GM20000 (cell line): Measurements from ENCODE around the gene CAB39.

Source experiments
- DNase-seq: peaks from one replicate; pipeline ENCODE4 v3.0.0; 2012; ENCODE audit warnings: low spot score
- TF ChIP-seq, protein P1 (sequence below): IDR thresholded peaks from 2 replicates; pipeline ENCODE4 v1.5.1; 2012; ENCODE audit warnings: mild to moderate bottlenecking, control low read depth; ENCODE audit errors: extremely low read depth, missing control alignments

The CAB39 gene

DNA sequence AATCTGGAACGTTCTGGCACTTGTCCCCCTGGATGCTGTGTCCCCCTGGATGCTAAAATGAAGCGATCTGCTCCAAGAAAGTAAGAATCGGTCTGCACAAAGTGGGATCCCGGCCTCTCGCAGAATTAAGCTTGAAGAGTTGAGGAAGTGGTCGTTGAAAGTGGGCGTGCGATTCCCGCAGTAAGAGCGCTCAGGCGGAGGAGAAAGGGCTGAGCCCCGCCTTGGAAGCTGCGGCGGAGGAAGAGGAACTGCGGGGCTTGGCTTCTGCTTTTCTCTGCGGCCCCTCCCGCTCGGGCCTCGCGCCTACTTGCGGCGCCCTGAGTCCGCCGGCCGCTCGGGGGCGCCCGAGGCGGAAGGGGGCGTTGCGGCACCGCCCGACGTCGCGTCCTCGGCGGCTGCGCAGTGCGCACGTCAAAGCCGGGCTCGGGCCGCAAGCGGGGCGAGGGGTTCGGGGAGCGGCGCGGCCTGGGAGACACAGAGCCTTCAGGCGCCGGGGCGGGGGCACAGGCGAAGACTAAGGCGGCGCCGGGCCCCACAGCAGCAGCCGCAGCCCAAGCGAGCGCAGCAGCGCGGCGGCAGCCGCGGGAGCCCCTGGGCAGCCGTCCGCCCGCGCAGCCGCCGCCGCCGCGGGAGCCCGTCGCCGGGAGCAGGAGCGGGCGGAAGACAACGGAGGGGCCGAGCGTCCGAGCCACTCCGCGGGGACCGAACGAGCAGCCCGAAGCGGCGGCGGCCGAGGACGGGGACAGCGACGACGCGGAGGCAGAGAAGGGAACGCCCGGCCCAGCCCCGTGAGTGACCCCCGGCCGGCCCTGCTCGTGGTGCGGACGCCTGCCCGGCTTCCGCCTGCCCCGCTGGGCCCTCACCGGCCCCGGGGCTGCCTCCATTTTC lies at the start of gene CAB39:
TSS of gene CAB39 (plus strand) at position 400 of the 888 bp plus-strand sequence. CDS start 47,160 bp downstream, outside the sequence.
- DNase-seq: peak; percentile 97
- TF ChIP-seq, protein P1, sequence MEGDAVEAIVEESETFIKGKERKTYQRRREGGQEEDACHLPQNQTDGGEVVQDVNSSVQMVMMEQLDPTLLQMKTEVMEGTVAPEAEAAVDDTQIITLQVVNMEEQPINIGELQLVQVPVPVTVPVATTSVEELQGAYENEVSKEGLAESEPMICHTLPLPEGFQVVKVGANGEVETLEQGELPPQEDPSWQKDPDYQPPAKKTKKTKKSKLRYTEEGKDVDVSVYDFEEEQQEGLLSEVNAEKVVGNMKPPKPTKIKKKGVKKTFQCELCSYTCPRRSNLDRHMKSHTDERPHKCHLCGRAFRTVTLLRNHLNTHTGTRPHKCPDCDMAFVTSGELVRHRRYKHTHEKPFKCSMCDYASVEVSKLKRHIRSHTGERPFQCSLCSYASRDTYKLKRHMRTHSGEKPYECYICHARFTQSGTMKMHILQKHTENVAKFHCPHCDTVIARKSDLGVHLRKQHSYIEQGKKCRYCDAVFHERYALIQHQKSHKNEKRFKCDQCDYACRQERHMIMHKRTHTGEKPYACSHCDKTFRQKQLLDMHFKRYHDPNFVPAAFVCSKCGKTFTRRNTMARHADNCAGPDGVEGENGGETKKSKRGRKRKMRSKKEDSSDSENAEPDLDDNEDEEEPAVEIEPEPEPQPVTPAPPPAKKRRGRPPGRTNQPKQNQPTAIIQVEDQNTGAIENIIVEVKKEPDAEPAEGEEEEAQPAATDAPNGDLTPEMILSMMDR: peak; percentile 98

DNA sequence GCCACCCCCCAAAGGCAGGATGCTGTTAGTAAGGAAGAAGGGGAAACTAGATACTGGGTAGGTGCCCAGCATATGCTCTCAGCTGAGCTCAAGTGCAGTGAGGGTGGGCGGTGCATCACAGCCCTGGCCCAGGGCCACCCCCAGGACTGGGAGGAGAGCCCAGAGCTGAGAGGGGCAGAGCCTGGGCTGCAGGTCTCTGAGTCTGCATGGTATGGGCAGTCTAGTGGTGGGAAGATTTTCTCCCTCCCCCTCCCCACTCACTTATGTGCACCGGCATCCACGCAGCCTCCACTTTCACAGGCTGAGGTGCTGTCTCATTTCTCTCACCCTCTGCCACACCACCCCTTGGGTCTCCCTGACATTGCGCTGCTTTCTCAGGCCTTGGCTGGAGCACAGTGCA lies 48.5 kb upstream of the CAB39 start:
- TF ChIP-seq, protein P1: no peak
- DNase-seq: no peak

DNA sequence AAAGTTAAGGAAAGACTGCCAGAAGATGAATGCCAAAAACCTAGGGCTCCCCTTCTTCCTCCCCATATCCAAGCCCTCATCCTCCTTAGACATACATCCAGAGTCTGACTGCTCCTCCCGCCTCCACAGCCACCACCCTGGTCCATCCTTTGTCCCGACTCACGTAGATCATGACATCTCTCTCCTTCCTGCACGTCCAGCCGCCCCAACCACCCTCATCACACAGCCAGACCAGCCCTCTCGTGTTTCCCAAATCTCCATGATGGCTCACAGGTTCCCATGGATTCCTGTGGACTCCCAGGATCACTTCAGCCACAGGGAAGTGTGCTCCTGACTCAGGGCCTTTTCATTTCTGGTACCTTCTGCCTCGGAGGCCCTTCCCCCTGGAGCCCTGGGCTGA lies 47.8 kb upstream of the CAB39 start:
- no peak for DNase-seq
- TF ChIP-seq, protein P1: no peak

DNA sequence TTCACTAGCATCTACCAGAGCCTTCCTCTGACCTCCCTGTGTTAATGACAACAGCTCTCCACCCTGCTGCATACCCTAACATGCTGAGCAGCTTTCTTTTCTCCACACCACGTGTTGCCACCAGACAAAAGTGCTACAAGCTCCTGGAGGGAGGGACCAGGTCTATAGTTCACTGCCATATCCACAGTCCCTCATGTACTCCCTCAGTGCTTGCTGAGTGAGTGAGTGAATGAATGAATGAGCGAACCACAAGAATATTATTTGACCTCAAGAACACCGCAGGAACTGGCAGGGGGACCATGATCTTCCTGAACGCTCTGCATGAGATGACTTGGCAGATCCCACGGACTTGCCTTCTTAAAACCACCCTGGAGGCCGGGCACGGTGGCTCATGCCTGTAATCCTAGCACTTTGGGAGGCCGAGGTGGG lies 47.4 kb upstream of the CAB39 start:
- TF ChIP-seq, protein P1: no peak
- DNase-seq: no peak

DNA sequence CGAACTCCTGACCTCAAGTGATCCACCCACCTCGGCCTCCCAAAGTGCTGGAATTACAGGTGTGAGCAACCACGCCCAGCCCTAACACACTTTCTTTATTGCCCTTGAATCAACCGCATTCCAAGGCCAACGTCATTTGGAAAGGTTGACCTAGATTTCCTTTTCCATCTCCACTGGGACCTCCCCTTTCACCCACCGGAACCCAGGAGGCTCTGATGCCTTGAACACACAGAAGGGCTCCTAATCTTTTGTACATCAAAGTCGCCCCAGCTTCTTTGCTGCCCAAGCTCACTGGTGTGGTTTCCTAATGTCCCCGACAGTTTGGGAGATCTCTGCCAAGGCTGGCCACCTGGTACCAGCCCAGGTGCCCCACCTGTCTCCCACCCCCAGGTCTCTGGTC lies 46.2 kb upstream of the CAB39 start:
- DNase-seq: no peak

DNA sequence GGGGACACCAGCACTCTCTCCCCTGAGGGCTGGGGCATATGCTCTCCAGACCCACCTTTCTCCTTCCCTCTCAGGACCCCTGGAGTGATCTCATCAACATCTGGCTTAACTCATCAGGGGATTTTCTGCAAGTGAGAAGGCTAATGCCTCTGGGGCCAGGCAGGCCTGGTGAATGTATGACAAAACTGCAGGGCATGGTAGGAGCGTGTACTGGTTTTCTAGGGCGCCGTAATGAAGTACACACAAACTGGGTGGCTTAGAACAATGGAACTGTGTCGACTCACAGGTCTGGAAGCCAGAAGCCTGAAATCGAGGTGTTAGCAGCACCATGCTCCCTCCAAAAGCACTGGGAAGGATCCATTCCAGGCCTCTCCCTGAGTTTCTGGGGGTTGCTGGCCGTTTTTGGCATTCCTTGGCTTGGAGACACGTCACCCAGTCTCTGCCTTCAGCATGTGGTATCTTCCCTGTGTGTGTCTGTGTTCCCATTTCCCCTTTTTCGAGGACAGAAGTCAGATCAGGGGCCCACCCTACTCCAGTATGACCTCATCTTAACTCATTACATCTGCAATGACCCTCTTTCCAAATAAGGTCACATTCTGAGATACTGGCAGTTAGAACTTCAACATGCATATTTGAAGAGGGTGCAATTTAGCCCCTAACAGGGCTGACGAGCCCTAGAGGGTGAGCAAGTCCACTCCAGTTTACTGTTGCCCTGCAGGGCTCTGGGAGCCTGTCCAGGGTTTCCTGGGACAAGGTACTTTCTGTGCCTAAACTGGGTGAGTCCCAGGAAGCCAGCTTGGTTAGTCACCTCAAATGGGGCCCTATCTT lies 45.5 kb upstream of the CAB39 start:
- TF ChIP-seq, protein P1: no peak
- DNase-seq: no peak

More for the DNA sequence above, 46.2 kb upstream of the CAB39 start:
- TF ChIP-seq, protein P1: no peak
